Osteoblast (primary cell): ENCODE results near the gene MPEG1. TPM values are rescaled to one million over a fixed set of nuclear protein-coding genes. Genes with fewer than 3 reads are reported as not detected.

Source experiments
- DNase-seq: peaks from one replicate; pipeline ENCODE4 v3.0.0; 2011; ENCODE audit warnings: low spot score, mixed read lengths; ENCODE audit not compliant: insufficient read length; ENCODE audit errors: missing footprints
- H2AFZ ChIP-seq: 2 replicates; pipeline ENCODE4 v1.6.0; 2011; ENCODE audit warnings: mild to moderate bottlenecking, low read length
- H3K27ac ChIP-seq: 2 replicates; pipeline ENCODE4 v1.5.1; 2011; ENCODE audit warnings: mild to moderate bottlenecking, low read depth, low read length, moderate library complexity
- H3K27me3 ChIP-seq: 2 replicates; pipeline ENCODE4 v1.6.0; 2012; ENCODE audit warnings: mild to moderate bottlenecking, control low read depth, inconsistent platforms, low read length, moderate library complexity; ENCODE audit not compliant: insufficient read depth
- H3K36me3 ChIP-seq: 2 replicates; pipeline ENCODE4 v1.5.1; 2011; ENCODE audit warnings: mild to moderate bottlenecking, low read length, control low read depth, moderate library complexity; ENCODE audit not compliant: insufficient read depth
- H3K4me1 ChIP-seq: 2 replicates; pipeline ENCODE4 v1.5.1; 2011; ENCODE audit warnings: mild to moderate bottlenecking, low read length, control low read depth, moderate library complexity; ENCODE audit not compliant: insufficient read depth
- H3K4me2 ChIP-seq: 2 replicates; pipeline ENCODE4 v1.6.0; 2011; ENCODE audit warnings: mild to moderate bottlenecking, low read length; ENCODE audit not compliant: insufficient read depth
- H3K4me3 ChIP-seq: fragments of 200-600 bp; sonication (generic); 3 replicates; pipeline ENCODE4 v1.5.1; 2012; ENCODE audit warnings: mild to moderate bottlenecking, low read length, inconsistent platforms; ENCODE audit not compliant: insufficient read depth
- H3K79me2 ChIP-seq: 2 replicates; pipeline ENCODE4 v1.6.0; 2012; ENCODE audit warnings: mild to moderate bottlenecking, low read length, control low read depth, inconsistent platforms; ENCODE audit not compliant: insufficient read depth
- H3K9me3 ChIP-seq: 2 replicates; pipeline ENCODE4 v1.5.1; 2011; ENCODE audit warnings: low read depth, low read length, control low read depth
- H4K20me1 ChIP-seq: 2 replicates; pipeline ENCODE4 v1.6.0; 2012; ENCODE audit warnings: mild to moderate bottlenecking, low read length, control low read depth; ENCODE audit not compliant: insufficient read depth
- CTCF ChIP-seq: IDR thresholded peaks from 2 replicates; pipeline ENCODE4 v1.5.1; 2011; ENCODE audit warnings: mild to moderate bottlenecking, low read depth, low read length, moderate library complexity; ENCODE audit errors: extremely low read depth
- total RNA-seq: library from RNA; depleted of rRNA; stranded (reverse); fragments of >200 nt; gene quantifications from 2 replicates; pipeline ENCODE4 v1.2.3, GENCODE V29; 2012

MPEG1 gene
- total RNA-seq, 1 donor = 0.36 TPM

- no peak for DNase-seq
- Histone ChIP-seq H3K4me1 (peaks cover 38% of the 10 kb centered on the region), H3K79me2 (no peaks in the 10 kb centered on the region), H4K20me1 (no peaks in the 10 kb centered on the region), H3K27ac (no peak overlapping the region), H3K4me3 (no peak overlapping the region), H2AFZ (no peak overlapping the region), H3K4me2 (no peak overlapping the region), H3K9me3 (no peaks in the 10 kb centered on the region), H3K36me3 (no peaks in the 10 kb centered on the region), H3K27me3 (peaks cover 16% of the 10 kb centered on the region)
- TF ChIP-seq CTCF = no peak
Measured at GRCh38 chr11:59218893-59219292, 6.2 kb upstream of the MPEG1 start.

- no peak overlapping the region for H3K27ac ChIP-seq
- H3K36me3 ChIP-seq = no peaks in the 10 kb centered on the region
- H3K9me3 ChIP-seq = no peaks in the 10 kb centered on the region
- DNase-seq = no peak
- H4K20me1 ChIP-seq = no peaks in the 10 kb centered on the region
- H3K79me2 ChIP-seq = no peaks in the 10 kb centered on the region
- H3K4me1 ChIP-seq = peaks cover 38% of the 10 kb centered on the region
- TF ChIP-seq CTCF = no peak
- H3K27me3 ChIP-seq = peaks cover 16% of the 10 kb centered on the region
- H3K4me3 ChIP-seq = no peak overlapping the region
- no peak overlapping the region for H2AFZ ChIP-seq
- H3K4me2 ChIP-seq = no peak overlapping the region
Measured at GRCh38 chr11:59218319-59218718, 5.6 kb upstream of the MPEG1 start.

- Histone ChIP-seq H3K79me2 (no peaks in the 10 kb centered on the region), H3K4me1 (peaks cover 32% of the 10 kb centered on the region), H3K4me2 (peak overlapping the region; percentile 52), H3K27ac (no peak overlapping the region), H3K9me3 (no peaks in the 10 kb centered on the region), H2AFZ (no peak overlapping the region), H4K20me1 (no peaks in the 10 kb centered on the region), H3K4me3 (no peak overlapping the region), H3K27me3 (peaks cover 25% of the 10 kb centered on the region), H3K36me3 (no peaks in the 10 kb centered on the region)
- TF ChIP-seq CTCF = no peak
- no peak for DNase-seq
Measured at GRCh38 chr11:59216641-59217564, 4.2 kb upstream of the MPEG1 start.

GRCh38 chr11:59214141-59214893 lies 1.6 kb upstream of the MPEG1 start:
- no peaks in the 10 kb centered on the region for H3K36me3 ChIP-seq
- H3K27ac ChIP-seq = no peak overlapping the region
- H3K27me3 ChIP-seq = peaks cover 42% of the 10 kb centered on the region
- no peaks in the 10 kb centered on the region for H4K20me1 ChIP-seq
- H2AFZ ChIP-seq = no peak overlapping the region
- TF ChIP-seq CTCF = no peak
- DNase-seq = no peak
- H3K4me2 ChIP-seq = no peak overlapping the region
- no peaks in the 10 kb centered on the region for H3K79me2 ChIP-seq
- no peak overlapping the region for H3K4me3 ChIP-seq
- peaks cover 12% of the 10 kb centered on the region for H3K4me1 ChIP-seq
- H3K9me3 ChIP-seq = no peaks in the 10 kb centered on the region
